ENCODE measurements around the gene CDK5R2.

The CDK5R2 gene

DNA sequence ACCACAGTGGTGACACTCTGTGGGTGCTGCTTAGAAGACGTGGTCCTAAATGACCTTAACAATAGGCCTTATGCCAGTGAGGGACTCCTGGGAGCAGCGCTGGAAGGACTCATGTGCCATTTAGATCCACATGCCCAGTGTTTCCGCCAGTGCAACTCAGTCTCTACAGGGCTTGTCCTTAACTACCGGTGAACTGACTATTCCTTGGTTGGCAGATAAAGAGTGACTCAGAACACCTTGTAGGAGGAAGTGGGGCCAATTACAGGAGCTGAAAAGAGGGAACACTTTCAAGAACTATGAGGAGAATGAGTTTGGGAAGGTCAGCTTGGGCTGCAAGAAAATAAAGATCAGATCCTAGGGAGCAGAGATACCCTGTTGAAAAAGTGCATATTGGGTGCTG is 1.8 kb upstream of the CDK5R2 start:
- no peak for DNase-seq (ENCODE audit: low read depth)
- H3K4me3 ChIP-seq (ENCODE audit: low read length), result no peak overlapping the region
- TF ChIP-seq, protein P1, sequence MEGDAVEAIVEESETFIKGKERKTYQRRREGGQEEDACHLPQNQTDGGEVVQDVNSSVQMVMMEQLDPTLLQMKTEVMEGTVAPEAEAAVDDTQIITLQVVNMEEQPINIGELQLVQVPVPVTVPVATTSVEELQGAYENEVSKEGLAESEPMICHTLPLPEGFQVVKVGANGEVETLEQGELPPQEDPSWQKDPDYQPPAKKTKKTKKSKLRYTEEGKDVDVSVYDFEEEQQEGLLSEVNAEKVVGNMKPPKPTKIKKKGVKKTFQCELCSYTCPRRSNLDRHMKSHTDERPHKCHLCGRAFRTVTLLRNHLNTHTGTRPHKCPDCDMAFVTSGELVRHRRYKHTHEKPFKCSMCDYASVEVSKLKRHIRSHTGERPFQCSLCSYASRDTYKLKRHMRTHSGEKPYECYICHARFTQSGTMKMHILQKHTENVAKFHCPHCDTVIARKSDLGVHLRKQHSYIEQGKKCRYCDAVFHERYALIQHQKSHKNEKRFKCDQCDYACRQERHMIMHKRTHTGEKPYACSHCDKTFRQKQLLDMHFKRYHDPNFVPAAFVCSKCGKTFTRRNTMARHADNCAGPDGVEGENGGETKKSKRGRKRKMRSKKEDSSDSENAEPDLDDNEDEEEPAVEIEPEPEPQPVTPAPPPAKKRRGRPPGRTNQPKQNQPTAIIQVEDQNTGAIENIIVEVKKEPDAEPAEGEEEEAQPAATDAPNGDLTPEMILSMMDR (conservative IDR thresholded peaks at IDR 0.05; ENCODE audit: low read length), result no peak

DNA sequence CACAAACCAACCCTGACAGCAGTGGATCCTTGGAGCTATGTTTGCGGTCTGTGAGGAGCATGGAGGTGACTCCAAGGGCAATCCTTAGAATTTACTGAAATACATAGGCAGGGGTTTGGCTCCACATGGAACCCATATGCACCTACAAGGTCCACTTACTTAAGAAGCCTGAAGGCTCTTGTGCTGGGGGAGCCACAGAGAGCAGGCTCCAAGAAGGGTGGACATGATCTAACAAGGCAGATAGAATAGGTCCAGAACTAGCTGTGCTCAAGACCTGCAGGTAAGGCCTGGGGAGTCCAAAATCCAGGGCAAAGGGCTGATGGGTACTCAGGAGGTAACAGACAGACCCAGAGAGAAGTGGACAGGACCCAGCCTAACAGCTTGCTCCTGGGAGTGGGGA is 1.2 kb upstream of the CDK5R2 start:
- no peak overlapping the region for H3K4me3 ChIP-seq (ENCODE audit: low read length)
- TF ChIP-seq, protein P1 (conservative IDR thresholded peaks at IDR 0.05; ENCODE audit: low read length), result no peak

DNA sequence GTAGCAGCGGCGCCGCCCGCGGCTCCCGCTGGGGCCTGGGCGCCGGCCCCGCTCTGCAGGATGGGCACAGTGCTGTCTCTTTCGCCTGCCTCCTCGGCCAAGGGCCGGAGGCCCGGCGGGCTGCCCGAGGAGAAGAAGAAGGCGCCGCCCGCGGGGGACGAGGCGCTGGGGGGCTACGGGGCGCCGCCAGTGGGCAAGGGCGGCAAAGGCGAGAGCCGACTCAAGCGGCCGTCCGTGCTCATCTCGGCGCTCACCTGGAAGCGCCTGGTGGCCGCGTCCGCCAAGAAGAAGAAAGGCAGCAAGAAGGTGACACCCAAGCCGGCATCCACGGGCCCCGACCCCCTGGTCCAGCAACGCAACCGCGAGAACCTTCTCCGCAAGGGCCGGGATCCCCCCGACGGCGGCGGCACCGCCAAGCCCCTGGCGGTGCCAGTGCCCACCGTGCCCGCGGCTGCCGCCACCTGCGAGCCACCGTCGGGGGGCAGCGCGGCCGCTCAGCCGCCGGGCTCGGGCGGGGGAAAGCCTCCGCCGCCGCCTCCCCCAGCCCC is 369 bp downstream of the CDK5R2 start:
- no peak for DNase-seq (ENCODE audit: low read depth)
- TF ChIP-seq, protein P1 (conservative IDR thresholded peaks at IDR 0.05; ENCODE audit: low read length), result no peak
- no peak overlapping the region for H3K4me3 ChIP-seq (ENCODE audit: low read length)

More for the DNA sequence above, 1.2 kb upstream of the CDK5R2 start:
- DNase-seq (ENCODE audit: low read depth), result no peak

DNA sequence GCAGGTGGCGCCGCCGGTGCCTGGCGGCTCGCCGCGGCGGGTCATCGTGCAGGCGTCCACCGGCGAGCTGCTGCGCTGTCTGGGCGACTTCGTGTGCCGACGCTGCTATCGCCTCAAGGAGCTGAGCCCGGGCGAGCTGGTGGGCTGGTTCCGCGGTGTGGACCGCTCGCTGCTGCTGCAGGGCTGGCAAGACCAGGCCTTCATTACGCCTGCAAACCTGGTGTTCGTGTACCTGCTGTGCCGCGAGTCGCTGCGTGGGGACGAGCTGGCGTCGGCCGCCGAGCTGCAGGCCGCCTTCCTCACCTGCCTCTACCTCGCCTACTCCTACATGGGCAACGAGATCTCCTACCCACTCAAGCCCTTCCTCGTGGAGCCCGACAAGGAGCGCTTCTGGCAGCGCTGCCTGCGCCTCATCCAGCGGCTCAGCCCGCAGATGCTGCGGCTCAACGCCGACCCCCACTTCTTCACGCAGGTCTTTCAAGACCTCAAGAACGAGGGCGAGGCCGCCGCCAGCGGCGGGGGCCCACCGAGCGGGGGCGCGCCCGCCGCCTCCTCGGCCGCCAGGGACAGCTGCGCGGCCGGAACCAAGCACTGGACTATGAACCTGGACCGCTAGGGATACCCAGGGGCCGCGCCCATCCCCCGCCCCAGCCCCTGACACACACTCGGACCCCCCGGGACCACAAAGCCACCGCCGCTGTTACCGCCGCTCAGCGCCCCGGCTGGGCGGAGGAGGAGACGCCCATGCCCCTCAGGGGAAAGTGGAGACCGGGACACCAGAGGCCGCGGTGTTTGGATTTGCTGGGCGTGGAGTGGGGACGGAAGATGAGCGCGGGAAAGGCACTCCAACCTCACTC is 1.1 kb downstream of the CDK5R2 start:
- H3K4me3 ChIP-seq (ENCODE audit: low read length), result no peak overlapping the region
- DNase-seq (ENCODE audit: low read depth), result no peak
- TF ChIP-seq, protein P1 (conservative IDR thresholded peaks at IDR 0.05; ENCODE audit: low read length), result no peak

DNA sequence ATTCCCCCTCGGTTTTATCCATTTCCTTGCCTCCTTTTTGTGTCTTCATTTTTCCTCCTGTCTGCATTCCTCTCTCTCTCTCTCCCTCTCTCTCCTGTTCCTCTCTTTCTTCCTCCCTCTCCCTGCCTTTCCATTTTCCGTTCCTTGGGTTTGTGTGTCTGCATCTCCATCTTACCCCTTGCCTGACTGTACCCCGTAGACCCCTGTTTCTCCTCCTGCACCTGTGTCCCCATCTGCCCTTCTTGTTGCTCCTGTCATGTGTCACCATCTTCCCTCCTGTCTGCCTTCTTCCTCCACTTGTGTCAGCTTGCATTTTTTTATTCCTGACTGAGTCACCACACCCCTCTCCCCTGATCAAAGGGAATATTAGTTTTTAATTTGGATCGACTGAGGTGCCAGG is 1.8 kb downstream of the CDK5R2 start:
- no peak overlapping the region for H3K4me3 ChIP-seq (ENCODE audit: low read length)
- DNase-seq (ENCODE audit: low read depth), result no peak
- TF ChIP-seq, protein P1 (conservative IDR thresholded peaks at IDR 0.05; ENCODE audit: low read length), result no peak

DNA sequence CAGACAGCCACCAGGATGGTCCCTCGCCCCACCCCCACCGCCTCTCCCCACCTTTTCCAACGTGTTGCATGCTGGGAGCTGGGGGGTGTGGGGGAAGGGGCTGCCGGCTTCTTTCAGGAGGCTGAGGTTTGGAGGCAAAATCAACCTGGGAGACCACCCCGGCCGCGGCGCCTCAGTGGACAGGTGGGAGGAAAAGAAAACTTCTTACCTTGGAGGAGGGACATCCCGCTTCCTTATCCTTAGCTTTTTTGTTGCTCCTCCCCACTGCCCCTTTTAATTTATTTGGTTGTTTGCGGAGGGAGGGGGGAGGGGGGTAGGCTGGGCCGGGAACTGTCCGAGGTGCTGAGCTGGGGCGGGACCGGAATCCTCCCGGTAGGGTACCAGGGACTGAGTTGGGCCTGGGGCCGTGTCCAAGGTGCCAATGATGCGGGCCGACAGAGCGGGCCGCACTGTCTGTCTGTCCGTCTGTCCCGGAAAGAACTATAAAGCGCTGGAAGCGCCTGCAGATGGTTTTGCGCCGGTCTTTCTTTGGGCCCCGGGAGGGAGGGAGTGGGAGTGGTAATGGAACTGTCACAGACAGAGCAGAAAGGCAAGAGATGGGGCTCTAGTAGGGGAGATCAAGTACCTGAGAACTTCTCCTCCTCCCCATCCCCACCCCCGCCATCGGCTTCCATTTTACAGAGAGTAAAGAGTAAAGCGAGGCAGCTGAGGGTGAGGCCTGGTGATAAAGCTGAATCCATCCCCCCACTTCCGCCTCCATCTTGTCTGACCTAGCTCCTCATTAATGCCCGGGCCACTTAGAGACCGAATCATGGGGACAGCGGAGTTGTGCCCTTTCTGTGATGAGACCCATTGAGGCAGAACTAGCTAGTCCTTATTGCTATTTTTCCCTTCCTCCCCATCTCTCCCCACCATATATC is 2.4 kb downstream of the CDK5R2 start:
- DNase-seq (ENCODE audit: low read depth), result no peak
- no peak overlapping the region for H3K4me3 ChIP-seq (ENCODE audit: low read length)
- TF ChIP-seq, protein P1 (conservative IDR thresholded peaks at IDR 0.05; ENCODE audit: low read length), result no peak
